HL-60 (cell line): Measurements from ENCODE around the gene ALKBH8.
"Not testable (repeated sequence)": the region's sequence is repeated elsewhere in the genome, so short reads cannot be mapped to it uniquely, and the experiment has no call there.

Experiments
- CTCF ChIP-seq: IDR thresholded peaks from one replicate; pipeline ENCODE4 v1.5.1; 2011; ENCODE audit warnings: low read length, control low read depth, inconsistent platforms; ENCODE audit not compliant: insufficient read depth
- POLR2AphosphoS5 ChIP-seq: IDR thresholded peaks from 2 replicates; pipeline ENCODE4 v1.6.1; 2012; ENCODE audit warnings: low read depth

- not testable (repeated sequence) for TF ChIP-seq CTCF, POLR2AphosphoS5
Observed at GRCh38 chr11:107466275-107466866, 99.2 kb downstream of the ALKBH8 start.
